ENCODE results near the gene ARRDC2.
"Not testable (repeated sequence)": the region's sequence is repeated elsewhere in the genome, so short reads cannot be mapped to it uniquely, and the experiment has no call there.

The ARRDC2 gene

DNA sequence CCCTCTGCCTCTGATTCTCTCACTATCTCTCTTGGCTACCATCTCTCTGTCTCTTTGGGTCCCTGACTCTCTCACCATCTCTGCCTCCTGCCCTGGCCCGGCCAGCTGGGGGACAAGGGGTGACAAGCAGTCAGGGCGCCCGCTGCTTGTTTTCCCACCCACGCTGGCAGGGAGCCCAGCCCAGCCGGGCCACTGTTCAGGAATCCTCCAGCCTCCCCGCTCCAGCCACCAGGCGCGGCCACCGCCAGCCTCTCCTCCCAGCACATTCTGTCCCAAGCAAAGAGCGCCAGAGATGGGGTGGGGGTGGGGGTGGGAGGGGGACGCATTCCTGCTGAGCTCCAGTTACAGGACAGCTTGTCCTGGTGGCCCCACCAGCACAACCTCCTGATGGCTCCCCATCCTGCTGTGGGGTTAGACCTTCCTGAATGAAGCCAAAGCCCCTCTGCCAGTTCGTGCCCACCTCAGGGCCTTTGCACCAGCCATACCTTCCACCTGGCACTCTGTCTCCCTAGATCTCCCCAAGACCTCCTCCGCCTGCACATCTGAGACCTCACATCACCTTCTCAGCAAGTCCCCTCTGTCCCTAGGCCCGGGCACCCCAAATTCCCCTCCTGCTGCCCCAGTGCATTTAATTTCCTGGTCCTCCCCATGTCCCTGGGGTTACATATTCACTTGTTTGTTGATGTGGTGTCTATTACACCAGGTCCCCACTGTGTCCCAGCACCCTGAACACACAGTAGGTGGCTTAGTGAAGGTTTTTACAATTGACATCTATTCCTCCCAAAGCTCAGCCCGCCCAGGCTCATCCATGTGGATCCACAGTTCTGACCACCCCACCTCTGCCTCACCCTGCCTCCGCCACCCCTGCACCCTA, 12.5 kb downstream of the ARRDC2 start:
- Mint-ChIP-seq H3K27me3 (no peaks in the 10 kb centered on the region), H3K4me1 (ENCODE audit: low read depth) (peaks cover 70% of the 10 kb centered on the region), H3K4me3 (peak overlapping the region; percentile 40), H3K36me3 (peaks cover 3% of the 10 kb centered on the region), H3K27ac (peak overlapping the region; percentile 94), H3K9me3 (ENCODE audit: low read depth) (no peaks in the 10 kb centered on the region)

DNA sequence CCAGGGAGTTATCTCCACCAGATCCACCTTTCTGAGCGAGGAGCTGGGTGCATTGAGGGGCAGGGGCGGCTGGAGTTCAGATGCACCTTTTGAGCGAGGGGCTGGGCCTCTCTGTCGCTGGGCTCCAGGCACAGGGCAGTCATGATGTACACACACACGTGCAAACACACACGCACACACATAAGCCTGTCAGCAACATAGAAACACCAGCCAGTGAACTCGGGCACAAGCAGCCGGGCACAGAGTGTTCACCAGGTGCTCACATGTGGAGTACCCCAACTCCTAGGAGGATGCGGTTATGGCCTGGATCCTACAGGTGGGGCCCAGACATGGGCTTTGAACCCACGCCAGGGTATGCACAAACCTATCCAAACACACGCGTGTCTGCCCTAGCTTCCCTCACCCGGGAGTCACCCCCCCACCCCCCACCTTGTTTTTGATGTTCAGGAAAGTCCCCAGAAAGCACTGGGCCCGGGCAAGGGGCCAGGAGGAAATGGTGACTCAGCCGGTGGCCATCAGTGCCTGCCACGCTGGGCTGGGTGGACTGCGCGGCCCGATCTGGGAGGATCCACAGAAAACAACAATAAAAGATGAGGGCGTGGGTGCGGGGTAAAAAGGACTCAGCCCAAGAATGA, 13.3 kb downstream of the ARRDC2 start:
- Mint-ChIP-seq H3K9me3 (ENCODE audit: low read depth) (no peaks in the 10 kb centered on the region), H3K4me1 (ENCODE audit: low read depth) (peaks cover 67% of the 10 kb centered on the region), H3K4me3 (peak overlapping the region; percentile 40), H3K36me3 (no peaks in the 10 kb centered on the region), H3K27me3 (no peaks in the 10 kb centered on the region), H3K27ac (peak overlapping the region; percentile 94)

DNA sequence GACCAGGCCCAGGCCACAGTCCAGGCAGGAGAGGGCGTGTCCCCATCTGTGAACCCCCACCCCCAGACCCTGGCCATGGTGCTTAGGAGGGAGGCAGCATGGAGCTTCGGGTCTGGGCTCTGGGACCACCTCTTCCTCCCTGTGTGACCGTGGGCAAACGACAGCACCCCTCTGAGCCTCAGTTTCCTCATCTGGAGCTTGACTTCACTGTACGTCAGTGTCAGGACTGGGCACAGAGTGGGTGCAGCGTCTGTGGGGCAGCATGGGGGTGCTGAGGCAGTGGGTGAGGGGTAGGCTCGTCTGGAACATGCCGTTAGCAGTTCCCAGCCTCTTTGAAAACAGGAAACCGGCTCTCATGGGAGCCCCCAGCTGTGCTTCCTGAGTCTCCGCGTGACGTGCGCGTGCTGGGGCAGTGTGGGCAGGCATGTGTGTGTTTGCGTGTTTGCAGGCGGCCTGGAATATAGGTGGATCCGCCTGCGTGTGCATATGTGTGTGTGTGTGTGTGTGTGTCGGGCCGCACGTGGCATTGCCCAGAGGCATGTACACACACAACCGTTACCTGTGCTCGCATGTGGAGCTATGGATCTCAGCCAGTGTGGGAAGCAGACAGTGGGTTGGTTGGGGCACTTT, 15.8 kb downstream of the ARRDC2 start:
- Mint-ChIP-seq H3K4me3 (peak overlapping the region; percentile 52), H3K9me3 (ENCODE audit: low read depth) (no peaks in the 10 kb centered on the region), H3K36me3 (no peaks in the 10 kb centered on the region), H3K27me3 (no peaks in the 10 kb centered on the region), H3K27ac (peak overlapping the region; percentile 97), H3K4me1 (ENCODE audit: low read depth) (peaks cover 54% of the 10 kb centered on the region)

GRCh38 chr19:18027151-18027550, 19.2 kb downstream of the ARRDC2 start:
- Mint-ChIP-seq H3K27me3 (no peaks in the 10 kb centered on the region), H3K4me1 (ENCODE audit: low read depth) (peaks cover 35% of the 10 kb centered on the region), H3K4me3 (no peak overlapping the region), H3K9me3 (ENCODE audit: low read depth) (no peaks in the 10 kb centered on the region), H3K36me3 (no peaks in the 10 kb centered on the region), H3K27ac (no peak overlapping the region)

DNA sequence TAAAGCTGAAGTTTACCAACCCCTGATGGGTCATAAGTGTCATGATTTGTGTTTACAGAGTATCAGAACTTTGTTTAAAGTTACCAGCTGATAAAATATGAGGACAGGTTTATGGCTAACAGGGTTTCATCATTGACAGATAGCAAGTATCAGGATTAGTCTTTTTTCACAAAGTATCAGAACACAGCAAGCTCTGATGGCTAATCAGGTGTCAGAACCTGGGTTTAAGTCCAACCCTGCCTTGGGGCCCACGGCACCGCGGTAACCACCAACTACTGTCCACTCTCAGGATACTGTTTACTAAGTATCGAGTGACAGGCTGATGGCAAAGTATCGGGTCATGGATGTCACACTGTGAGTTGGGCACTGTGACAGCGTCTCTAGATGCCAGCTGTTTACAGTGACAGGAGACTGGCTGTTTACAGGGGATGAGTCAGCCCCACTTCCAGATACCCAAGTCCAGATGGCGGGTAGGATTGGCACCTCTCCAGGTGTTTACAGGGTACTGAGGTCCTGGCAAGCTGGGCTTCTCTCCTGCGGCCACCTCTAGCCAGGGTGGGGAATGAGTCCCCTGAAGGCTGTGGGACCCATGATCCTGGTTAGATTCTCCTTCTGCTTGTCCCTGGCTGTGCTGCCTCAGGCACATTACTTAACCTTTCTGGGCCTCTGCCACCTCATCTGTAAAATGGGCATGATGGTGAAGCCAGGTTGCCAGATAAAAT, 21.8 kb downstream of the ARRDC2 start:
- Mint-ChIP-seq H3K27me3 (no peaks in the 10 kb centered on the region), H3K36me3 (no peaks in the 10 kb centered on the region)

GRCh38 chr19:18031401-18031800, 23.4 kb downstream of the ARRDC2 start:
- not testable (repeated sequence) for H3K27me3 Mint-ChIP-seq; H3K9me3 Mint-ChIP-seq (ENCODE audit: low read depth); H3K27ac Mint-ChIP-seq; H3K36me3 Mint-ChIP-seq; H3K4me3 Mint-ChIP-seq
- peaks cover 19% of the 10 kb centered on the region for H3K4me1 Mint-ChIP-seq (ENCODE audit: low read depth)

More for the DNA sequence above, 21.8 kb downstream of the ARRDC2 start:
- no peak overlapping the region for H3K27ac Mint-ChIP-seq
- H3K4me3 Mint-ChIP-seq: no peak overlapping the region
- H3K9me3 Mint-ChIP-seq (ENCODE audit: low read depth): no peaks in the 10 kb centered on the region
- H3K4me1 Mint-ChIP-seq (ENCODE audit: low read depth): peaks cover 17% of the 10 kb centered on the region

- not testable (repeated sequence) for H3K27me3 Mint-ChIP-seq; H3K27ac Mint-ChIP-seq; H3K36me3 Mint-ChIP-seq; H3K9me3 Mint-ChIP-seq (ENCODE audit: low read depth); H3K4me3 Mint-ChIP-seq
- H3K4me1 Mint-ChIP-seq (ENCODE audit: low read depth): peaks cover 19% of the 10 kb centered on the region
These were observed 24.1 kb downstream of the ARRDC2 start for GRCh38 chr19:18032102-18032501.

- no peaks in the 10 kb centered on the region for H3K36me3 Mint-ChIP-seq
- no peak overlapping the region for H3K4me3 Mint-ChIP-seq
- H3K27me3 Mint-ChIP-seq: no peaks in the 10 kb centered on the region
- no peaks in the 10 kb centered on the region for H3K9me3 Mint-ChIP-seq (ENCODE audit: low read depth)
- H3K27ac Mint-ChIP-seq: no peak overlapping the region
- H3K4me1 Mint-ChIP-seq (ENCODE audit: low read depth): peaks cover 42% of the 10 kb centered on the region
These were observed 33.1 kb downstream of the ARRDC2 start for GRCh38 chr19:18041054-18041453.

DNA sequence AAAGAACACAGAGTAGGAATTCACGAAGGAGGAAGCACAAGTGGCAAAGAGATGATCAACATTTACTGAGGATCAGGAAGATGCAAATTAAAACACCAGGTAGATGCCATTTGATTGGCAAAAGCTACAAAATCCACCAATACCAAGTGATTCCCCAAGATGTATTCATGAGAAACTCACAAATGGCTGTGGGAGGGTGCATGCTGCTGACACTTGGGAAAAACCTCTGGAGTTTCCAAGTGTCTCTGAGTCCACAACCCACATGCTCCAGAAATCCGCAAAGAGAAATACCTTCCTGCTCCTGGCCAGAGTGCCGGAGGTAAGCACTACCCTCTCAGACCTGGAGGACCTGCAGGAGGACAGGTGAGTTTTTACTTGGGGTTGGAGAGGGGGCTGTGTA, 35.7 kb downstream of the ARRDC2 start:
- Mint-ChIP-seq H3K4me3 (peak overlapping the region; percentile 55), H3K4me1 (ENCODE audit: low read depth) (peaks cover 48% of the 10 kb centered on the region), H3K27me3 (no peaks in the 10 kb centered on the region), H3K9me3 (ENCODE audit: low read depth) (no peaks in the 10 kb centered on the region), H3K27ac (peak overlapping the region; percentile 69), H3K36me3 (no peaks in the 10 kb centered on the region)

GRCh38 chr19:18044825-18045304, 36.9 kb downstream of the ARRDC2 start:
- Mint-ChIP-seq H3K36me3 (no peaks in the 10 kb centered on the region), H3K27ac (peak overlapping the region; percentile 91), H3K4me1 (ENCODE audit: low read depth) (peaks cover 48% of the 10 kb centered on the region), H3K9me3 (ENCODE audit: low read depth) (no peaks in the 10 kb centered on the region), H3K27me3 (no peaks in the 10 kb centered on the region), H3K4me3 (peak overlapping the region; percentile 74)

- H3K27ac Mint-ChIP-seq: peak overlapping the region; percentile 91
- H3K36me3 Mint-ChIP-seq: no peaks in the 10 kb centered on the region
- H3K9me3 Mint-ChIP-seq (ENCODE audit: low read depth): no peaks in the 10 kb centered on the region
- H3K27me3 Mint-ChIP-seq: no peaks in the 10 kb centered on the region
- peaks cover 54% of the 10 kb centered on the region for H3K4me1 Mint-ChIP-seq (ENCODE audit: low read depth)
- peak overlapping the region; percentile 74 for H3K4me3 Mint-ChIP-seq
These were observed 37.5 kb downstream of the ARRDC2 start for GRCh38 chr19:18045307-18046050.

- no peaks in the 10 kb centered on the region for H3K36me3 Mint-ChIP-seq
- peak overlapping the region; percentile 15 for H3K4me3 Mint-ChIP-seq
- no peaks in the 10 kb centered on the region for H3K9me3 Mint-ChIP-seq (ENCODE audit: low read depth)
- H3K27me3 Mint-ChIP-seq: no peaks in the 10 kb centered on the region
- H3K4me1 Mint-ChIP-seq (ENCODE audit: low read depth): peaks cover 51% of the 10 kb centered on the region
- H3K27ac Mint-ChIP-seq: peak overlapping the region; percentile 91
These were observed 38.2 kb downstream of the ARRDC2 start for GRCh38 chr19:18046059-18046718.

DNA sequence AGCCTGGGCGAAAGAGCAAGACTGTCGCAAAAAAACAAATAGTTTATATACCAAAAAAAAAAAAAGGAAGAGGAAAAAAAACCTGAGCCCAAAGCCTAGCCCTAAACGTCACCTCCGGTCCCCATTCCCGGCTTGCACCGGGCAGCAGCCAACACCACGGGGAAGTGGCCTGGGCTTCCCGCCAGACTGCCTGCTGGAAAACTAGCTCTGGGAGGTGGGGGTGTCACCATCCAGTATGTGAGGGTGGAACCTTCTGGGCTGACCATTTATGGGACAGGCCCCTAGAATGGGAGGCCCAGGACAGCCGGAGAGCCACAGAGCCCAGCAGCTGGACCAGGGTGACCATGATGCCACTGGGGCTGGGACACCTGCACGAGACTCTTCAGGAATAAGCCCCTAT, 41.4 kb downstream of the ARRDC2 start:
- Mint-ChIP-seq H3K27ac (no peak overlapping the region), H3K4me3 (no peak overlapping the region), H3K27me3 (no peaks in the 10 kb centered on the region), H3K4me1 (ENCODE audit: low read depth) (peaks cover 37% of the 10 kb centered on the region), H3K36me3 (no peaks in the 10 kb centered on the region), H3K9me3 (ENCODE audit: low read depth) (no peaks in the 10 kb centered on the region)

DNA sequence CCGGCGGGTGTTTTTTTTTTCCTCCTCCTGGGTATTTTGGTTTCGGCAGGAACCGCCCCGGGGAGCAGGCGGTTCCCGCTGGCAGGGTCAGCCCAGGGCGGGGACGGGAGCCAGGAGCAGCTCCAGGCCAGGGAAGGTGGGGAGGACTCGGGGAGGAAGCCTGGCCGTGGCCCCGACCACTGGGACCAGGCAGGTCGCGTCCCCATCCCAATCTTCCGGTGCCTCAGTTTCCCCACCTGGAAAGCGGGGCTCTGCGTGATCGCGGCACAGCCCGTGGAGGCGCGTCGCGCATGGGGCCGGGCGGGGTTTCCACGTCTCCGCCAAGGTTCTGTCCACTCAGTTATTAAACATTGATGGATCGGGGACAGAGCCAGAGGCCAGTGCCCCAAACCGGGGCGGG, 43.9 kb downstream of the ARRDC2 start:
- no peaks in the 10 kb centered on the region for H3K27me3 Mint-ChIP-seq
- no peak overlapping the region for H3K27ac Mint-ChIP-seq
- no peaks in the 10 kb centered on the region for H3K9me3 Mint-ChIP-seq (ENCODE audit: low read depth)

More for the DNA sequence above, 43.9 kb downstream of the ARRDC2 start:
- Mint-ChIP-seq H3K4me3 (no peak overlapping the region), H3K4me1 (ENCODE audit: low read depth) (peaks cover 15% of the 10 kb centered on the region), H3K36me3 (no peaks in the 10 kb centered on the region)
